SU-DHL-6 (cell line): Measurements from ENCODE around the gene SDK2.

Experiments
- H2AFZ ChIP-seq: fragments of 200-600 bp; sonication (generic); 2 replicates; pipeline ENCODE4 v1.6.1; 2014; ENCODE audit warnings: low read depth, mild to moderate bottlenecking, moderate library complexity, mixed read lengths, antibody characterized with exemption, low read length; ENCODE audit not compliant: severe bottlenecking
- H3F3A ChIP-seq: fragments of 200-600 bp; shearing (Covaris generic); 2 replicates; pipeline ENCODE4 v1.6.0; 2016; ENCODE audit warnings: antibody characterized with exemption, mild to moderate bottlenecking; ENCODE audit not compliant: insufficient read depth
- H3K27ac ChIP-seq: fragments of 200-600 bp; sonication (generic); 2 replicates; pipeline ENCODE4 v1.5.1; 2016; ENCODE audit warnings: low read depth, mild to moderate bottlenecking, low read length, moderate library complexity, mixed read lengths
- H3K27me3 ChIP-seq: fragments of 200-600 bp; sonication (generic), shearing (Covaris generic); 2 replicates; pipeline ENCODE4 v1.6.0; 2014; ENCODE audit warnings: mild to moderate bottlenecking, low read length
- H3K36me3 ChIP-seq: fragments of 200-600 bp; sonication (generic); 2 replicates; pipeline ENCODE4 v1.6.1; 2014; ENCODE audit warnings: mild to moderate bottlenecking, low read length, mixed read lengths
- H3K4me2 ChIP-seq: fragments of 300-600, 200-600 bp; shearing (Covaris generic), sonication (generic); 2 replicates; pipeline ENCODE4 v1.6.0; 2014; ENCODE audit warnings: low read length, low read depth, mild to moderate bottlenecking; ENCODE audit not compliant: poor library complexity, severe bottlenecking
- H3K4me3 ChIP-seq: fragments of 200-600 bp; sonication (generic); 2 replicates; pipeline ENCODE4 v1.5.1; 2014; ENCODE audit warnings: antibody characterized with exemption, low read length, mild to moderate bottlenecking, mixed read lengths; ENCODE audit not compliant: insufficient read depth, poor library complexity, severe bottlenecking
- H3K79me2 ChIP-seq: fragments of 200-600 bp; sonication (generic); 2 replicates; pipeline ENCODE4 v1.6.1; 2014; ENCODE audit warnings: mild to moderate bottlenecking, low read length, moderate library complexity; ENCODE audit not compliant: insufficient read depth
- H3K9ac ChIP-seq: fragments of 200-600 bp; sonication (generic); 2 replicates; pipeline ENCODE4 v1.7.0; 2014; ENCODE audit warnings: mild to moderate bottlenecking, low read length
- H3K9me2 ChIP-seq: fragments of 200-600 bp; sonication (generic); replicated peaks from 2 replicates; pipeline ENCODE4 v1.6.1; 2014; ENCODE audit warnings: low read length; ENCODE audit not compliant: insufficient read depth
- H3K9me3 ChIP-seq: fragments of 200-600 bp; sonication (generic); 2 replicates; pipeline ENCODE4 v1.6.1; 2014; ENCODE audit warnings: low read length, mixed read lengths; ENCODE audit not compliant: insufficient read depth
- H4K20me1 ChIP-seq: fragments of 200-600 bp; sonication (generic); 2 replicates; pipeline ENCODE4 v1.6.1; 2014; ENCODE audit warnings: low read depth, mild to moderate bottlenecking, antibody characterized with exemption, low read length, moderate library complexity, mixed read lengths
- CTCF ChIP-seq: fragments of 200-600 bp; sonication (generic); IDR thresholded peaks from one replicate; pipeline ENCODE4 v1.5.1; 2017; ENCODE audit warnings: antibody characterized with exemption, mild to moderate bottlenecking, low read length, moderate library complexity; ENCODE audit not compliant: insufficient read depth, poor library complexity, severe bottlenecking
- EZH2phosphoT487 ChIP-seq: fragments of 200-600 bp; sonication (generic), shearing (Covaris generic); conservative IDR thresholded peaks from 2 replicates; pipeline ENCODE4 v1.6.1; 2018; ENCODE audit warnings: mild to moderate bottlenecking, antibody characterized with exemption, low read length, moderate library complexity, mixed read lengths

SDK2 gene

GRCh38 chr17:73500414-73500999 is 143.7 kb downstream of the SDK2 start:
- Histone ChIP-seq H3K4me3 (no peak overlapping the region), H4K20me1 (no peaks in the 10 kb centered on the region), H3K27me3 (no peaks in the 10 kb centered on the region), H2AFZ (no peak overlapping the region), H3K4me2 (no peak overlapping the region), H3K36me3 (no peaks in the 10 kb centered on the region), H3K9me2 (no peaks in the 10 kb centered on the region), H3K9ac (no peak overlapping the region), H3K27ac (no peak overlapping the region), H3K79me2 (no peaks in the 10 kb centered on the region), H3K9me3 (no peaks in the 10 kb centered on the region), H3F3A (no peaks in the 10 kb centered on the region)
- TF ChIP-seq CTCF, result no peak
- TF ChIP-seq EZH2phosphoT487, result no peak

GRCh38 chr17:73498886-73499554 is 145.2 kb downstream of the SDK2 start:
- H3K9ac ChIP-seq, result no peak overlapping the region
- H4K20me1 ChIP-seq, result no peaks in the 10 kb centered on the region
- no peaks in the 10 kb centered on the region for H3K79me2 ChIP-seq
- no peak overlapping the region for H3K4me2 ChIP-seq
- no peak overlapping the region for H3K27ac ChIP-seq
- no peaks in the 10 kb centered on the region for H3K9me2 ChIP-seq
- no peaks in the 10 kb centered on the region for H3F3A ChIP-seq
- no peaks in the 10 kb centered on the region for H3K36me3 ChIP-seq
- no peak overlapping the region for H3K4me3 ChIP-seq
- no peaks in the 10 kb centered on the region for H3K27me3 ChIP-seq
- no peak overlapping the region for H2AFZ ChIP-seq
- H3K9me3 ChIP-seq, result no peaks in the 10 kb centered on the region
- TF ChIP-seq CTCF (no peak), EZH2phosphoT487 (no peak)

- H3K27ac ChIP-seq, result no peak overlapping the region
- H3K9ac ChIP-seq, result no peak overlapping the region
- H2AFZ ChIP-seq, result no peak overlapping the region
- H3F3A ChIP-seq, result no peaks in the 10 kb centered on the region
- H3K9me2 ChIP-seq, result no peaks in the 10 kb centered on the region
- TF ChIP-seq EZH2phosphoT487 (no peak), CTCF (no peak)
- no peaks in the 10 kb centered on the region for H3K36me3 ChIP-seq
- no peaks in the 10 kb centered on the region for H3K9me3 ChIP-seq
- no peaks in the 10 kb centered on the region for H4K20me1 ChIP-seq
- no peak overlapping the region for H3K4me3 ChIP-seq
- no peaks in the 10 kb centered on the region for H3K79me2 ChIP-seq
- no peaks in the 10 kb centered on the region for H3K27me3 ChIP-seq
- H3K4me2 ChIP-seq, result no peak overlapping the region
Measured at GRCh38 chr17:73498176-73498575, 146.1 kb downstream of the SDK2 start.
